GM21619 (cell line): Measurements from ENCODE around the gene SHISA9.

ENCODE experiments used
- ATAC-seq: cut with Tn5 transposase; IDR thresholded peaks from one replicate; pipeline ENCODE4 v1.9.1; 2021; ENCODE audit not compliant: unreplicated experiment

SHISA9 gene

DNA sequence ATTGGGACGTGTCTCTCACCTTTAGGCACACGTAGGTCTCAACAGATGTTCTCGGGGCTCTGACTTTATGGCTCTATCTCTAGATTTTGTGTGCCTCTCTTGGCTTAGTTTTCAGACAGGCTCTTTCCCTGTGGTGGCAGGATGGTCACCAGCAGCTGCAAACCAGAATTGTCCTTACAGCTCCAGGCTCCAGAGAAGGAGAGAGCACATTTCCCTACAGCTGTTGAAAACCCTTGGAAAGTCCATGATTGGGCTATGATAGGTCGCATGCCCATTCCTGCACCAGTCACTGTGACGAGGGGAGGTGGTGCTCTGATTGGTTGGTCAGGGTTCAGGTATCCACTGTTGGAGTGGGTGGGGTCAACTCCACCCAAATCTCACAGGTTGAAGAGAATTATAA, 41.5 kb downstream of the SHISA9 start:
- no peak for ATAC-seq

DNA sequence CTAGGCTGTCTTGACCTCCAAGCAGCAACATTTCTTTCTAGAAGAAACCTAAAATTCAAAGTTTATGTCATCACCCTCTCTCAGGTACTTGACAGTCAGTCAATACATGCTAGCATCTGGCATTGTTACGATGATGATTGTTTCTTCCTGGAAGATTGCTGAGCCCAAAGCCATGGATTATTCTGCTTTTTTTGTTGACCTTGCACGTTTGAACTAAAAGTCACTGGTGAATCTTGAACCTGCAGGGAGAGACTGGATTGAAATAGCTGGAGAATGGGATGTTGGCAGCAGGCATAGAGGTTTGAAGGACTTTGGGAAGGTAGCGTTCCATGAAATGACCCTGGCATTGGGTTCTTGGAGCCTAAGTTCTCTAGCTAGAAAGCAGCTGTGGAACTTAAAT, 42.9 kb downstream of the SHISA9 start:
- no peak for ATAC-seq

DNA sequence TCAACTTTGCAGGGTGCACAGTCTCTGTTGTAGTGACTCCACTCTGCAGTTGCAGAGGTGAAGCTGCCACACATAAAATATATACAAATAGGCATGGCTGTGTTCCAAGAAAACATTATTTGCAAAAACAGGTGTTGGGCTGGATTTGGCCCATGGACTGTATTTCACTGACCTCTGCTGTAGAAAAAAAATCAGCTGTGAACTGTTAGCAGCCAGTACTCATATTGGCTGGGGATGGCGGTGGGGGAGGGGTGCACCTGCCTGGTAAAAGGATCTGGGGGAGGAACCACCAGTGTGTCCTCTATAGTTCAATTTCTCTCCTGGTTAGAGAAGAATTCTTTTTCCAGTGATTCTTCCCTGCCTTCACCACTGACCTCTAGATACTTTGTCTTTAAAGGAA, 50.0 kb downstream of the SHISA9 start:
- no peak for ATAC-seq

DNA sequence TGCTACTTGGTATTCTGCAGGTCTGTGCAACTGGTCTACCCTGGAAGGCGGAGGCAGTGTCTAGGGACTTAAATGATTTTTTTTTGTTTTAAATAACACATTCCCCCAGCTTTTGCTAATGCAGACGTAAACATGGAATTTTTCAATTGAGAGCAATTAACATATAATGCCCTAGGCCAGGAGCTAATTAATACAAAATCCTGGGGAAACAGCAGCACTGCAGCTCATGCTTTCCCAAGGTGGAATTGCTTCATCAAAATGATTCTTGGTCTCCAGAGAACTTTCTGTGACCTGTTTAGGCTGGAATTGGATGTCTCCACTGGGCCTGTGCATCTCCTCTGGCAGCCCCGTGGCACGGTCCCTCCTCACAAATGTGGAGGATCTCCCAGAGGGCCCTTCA, 50.6 kb downstream of the SHISA9 start:
- ATAC-seq, result no peak

DNA sequence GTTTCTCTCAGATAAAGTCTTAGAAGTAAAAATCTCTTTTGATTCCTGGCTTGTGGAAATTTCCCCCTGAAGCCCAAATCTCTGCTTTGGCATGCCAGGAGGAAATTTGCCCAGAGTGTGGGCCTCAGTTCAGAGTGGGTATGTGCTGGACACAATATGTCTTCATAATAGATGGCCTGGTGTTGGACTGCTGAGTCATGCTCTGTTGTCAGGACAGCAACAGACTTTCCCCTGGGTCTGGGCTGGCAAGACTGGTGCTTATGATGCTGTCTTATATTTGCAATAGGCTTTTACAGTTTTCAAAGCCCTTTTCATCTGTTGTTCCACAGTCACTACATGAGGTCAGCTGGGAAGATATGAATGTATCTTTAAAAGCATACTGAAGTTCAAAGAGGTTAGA, 57.0 kb downstream of the SHISA9 start:
- no peak for ATAC-seq

DNA sequence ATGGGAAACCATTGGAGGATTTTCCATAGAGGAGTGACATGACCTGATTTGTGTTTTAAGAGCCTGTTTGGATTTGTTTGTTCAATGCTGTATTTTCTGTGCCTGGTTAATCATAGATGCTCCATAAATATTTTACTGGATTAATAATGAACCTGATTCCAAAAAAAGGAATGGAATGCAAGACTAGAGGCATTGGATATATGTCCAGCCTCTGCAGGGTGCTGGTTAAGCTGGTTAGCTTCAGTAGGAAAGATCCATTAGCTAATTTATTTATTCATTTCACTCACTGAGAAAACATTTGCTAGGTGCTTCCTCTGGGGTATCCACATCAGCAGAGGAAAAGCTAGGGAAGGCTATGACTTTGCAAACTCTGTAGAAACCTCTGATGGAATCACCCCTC, 57.7 kb downstream of the SHISA9 start:
- ATAC-seq, result no peak

DNA sequence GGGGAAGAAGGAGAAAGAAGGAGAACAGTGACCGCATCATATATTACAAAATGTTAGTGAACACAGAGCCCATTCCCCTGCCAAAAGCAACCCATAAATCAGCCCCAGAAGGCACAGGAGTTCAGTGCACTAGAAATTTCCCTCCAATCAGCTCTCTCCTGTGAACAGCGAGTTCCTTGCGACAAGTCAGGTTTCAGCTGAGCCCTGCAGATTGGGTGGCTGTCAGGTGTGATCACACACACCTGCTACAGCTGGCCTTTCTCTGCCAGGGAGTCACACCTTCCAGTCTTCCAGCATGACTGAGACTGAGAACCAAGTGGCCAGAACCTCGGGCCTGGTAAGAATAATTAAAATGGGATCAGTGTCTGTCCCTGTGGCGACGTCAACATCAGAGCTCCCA, 60.2 kb downstream of the SHISA9 start:
- ATAC-seq, result no peak

DNA sequence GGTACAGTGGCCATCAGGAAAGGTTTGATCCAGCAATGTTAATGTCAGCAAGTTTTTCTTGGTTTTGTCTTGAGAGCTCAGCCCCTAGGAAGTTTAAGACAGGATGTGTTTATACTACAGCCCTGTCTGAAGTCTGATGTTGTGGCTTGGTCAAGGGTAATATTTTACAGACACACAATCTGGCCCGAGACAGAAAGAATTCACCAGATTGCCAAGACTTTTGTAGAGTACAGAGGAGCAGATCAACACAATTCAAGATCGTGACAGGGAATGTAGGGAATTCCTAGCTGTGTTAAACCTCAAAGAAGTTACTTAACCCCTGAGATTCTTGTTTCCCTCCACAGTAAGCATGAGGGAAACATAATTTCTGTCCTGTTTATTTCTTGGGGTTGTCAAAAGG, 63.1 kb downstream of the SHISA9 start:
- no peak for ATAC-seq

DNA sequence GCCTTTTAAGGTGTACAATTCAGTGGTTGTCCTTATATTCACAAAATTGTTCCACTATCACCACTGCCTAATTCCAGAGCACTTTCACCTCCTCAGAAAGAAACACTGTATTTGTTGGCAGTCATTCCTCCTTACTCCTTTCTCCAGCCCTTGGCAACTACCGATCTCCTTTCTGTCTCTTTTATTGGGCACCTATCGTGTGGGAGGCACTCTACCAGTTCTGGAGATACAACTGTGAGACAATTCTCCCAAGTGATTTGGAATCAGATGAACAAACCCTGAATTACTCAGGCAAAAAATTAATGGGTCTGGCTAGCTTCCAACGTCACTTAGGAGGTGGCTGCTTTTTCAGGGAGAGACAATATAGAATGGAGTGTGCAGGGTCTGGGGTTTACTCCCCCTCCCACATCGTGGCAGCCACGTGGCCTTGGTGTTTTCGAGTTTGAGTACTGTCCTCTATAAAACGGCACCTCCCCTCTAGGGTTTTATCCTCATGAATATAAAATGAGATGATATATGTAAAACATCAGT, 63.9 kb downstream of the SHISA9 start:
- ATAC-seq, result no peak

DNA sequence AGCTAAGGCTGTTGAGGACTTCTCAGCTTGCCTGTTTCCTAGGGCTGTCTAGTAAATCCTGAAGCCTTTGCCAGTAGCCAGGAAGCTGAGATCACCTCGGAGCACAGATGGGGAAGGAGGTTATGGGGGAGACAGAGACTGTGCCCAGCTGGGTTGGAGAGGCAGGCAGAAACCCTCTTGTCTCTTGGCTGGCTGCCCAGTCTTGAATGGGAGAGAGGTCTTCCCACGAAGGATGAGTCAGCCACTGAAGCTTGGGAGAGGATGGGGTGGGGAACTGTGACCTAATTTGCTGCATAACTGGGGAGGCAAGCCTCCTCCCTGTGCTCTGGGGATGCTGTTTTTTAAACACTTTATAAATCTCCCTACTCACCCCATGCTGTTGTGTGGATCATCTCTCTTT, 69.8 kb downstream of the SHISA9 start:
- ATAC-seq, result no peak

DNA sequence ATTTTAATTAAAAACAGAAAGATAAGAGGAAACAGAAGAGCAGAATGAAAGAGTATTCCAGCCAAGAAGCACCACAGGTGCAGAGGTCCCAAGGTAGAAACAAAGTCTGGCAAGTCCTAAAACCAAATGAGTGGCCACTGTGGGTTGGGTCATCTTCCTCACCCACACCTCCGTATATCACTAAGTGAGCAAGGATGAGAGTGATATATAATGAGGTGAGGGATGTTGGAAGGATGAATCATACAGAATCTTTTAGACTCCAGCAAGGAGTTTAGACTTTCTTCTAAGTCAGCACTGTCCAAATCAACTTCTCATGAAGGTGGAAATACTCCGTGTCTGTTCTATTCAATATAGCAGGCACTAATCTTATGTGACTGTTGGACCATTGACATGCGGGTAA, 70.8 kb downstream of the SHISA9 start:
- no peak for ATAC-seq

DNA sequence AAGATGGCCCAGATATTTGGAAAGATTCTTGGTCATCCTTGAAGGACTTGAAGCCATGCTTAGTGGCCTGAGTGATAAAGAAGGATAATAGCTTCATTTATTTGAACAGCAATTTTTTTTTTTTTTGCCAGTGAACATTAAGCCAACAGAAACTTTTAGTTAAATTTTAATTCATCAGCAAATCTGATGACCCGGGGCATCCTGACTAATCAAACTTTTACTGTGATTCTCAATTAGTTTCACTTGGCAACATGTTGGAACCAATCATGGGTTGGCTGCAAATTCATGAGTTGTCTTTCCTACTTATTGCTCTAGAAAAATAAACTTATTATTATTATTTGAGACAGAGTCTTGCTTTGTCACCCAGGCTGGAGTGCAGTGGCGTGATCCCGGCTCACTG, 74.4 kb downstream of the SHISA9 start:
- no peak for ATAC-seq

DNA sequence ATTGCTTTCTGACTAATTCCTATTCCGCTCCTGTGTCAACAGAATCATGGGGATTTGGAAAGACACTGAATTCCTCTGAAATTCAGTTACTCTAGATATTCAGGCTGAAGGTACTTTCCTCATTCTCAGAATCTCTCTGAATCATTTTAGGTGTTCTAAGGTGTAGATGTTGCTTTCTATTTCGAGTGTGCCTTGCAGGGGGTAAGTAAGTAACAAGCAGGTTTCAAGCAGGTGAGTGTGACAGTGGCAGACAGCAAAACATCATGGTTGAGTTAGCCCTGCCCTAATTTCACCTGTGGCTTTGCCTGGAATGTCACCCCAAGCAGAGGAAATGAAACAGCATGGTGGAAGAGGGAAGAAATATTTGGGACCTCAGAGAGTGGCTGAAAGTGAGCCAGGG, 75.1 kb downstream of the SHISA9 start:
- ATAC-seq, result no peak

DNA sequence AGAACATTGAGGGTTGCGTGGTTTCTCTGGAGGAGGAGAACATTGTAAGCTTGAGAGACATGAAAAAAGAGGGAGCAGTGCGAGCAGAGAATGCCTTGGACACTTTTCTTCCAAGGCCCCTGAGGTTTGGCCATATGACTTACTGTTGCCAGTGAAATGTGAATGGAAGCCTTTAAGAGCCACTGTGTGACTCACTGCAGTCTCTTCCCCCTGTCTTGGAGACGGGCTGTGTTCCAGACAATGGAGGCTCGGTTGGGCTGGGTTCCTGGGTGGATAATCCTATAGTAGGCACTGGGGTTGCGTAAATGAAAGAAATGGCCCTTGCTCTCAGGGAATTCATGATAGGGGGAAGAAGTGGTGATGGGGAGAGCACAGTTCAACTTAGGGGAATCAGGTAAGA, 75.5 kb downstream of the SHISA9 start:
- no peak for ATAC-seq

DNA sequence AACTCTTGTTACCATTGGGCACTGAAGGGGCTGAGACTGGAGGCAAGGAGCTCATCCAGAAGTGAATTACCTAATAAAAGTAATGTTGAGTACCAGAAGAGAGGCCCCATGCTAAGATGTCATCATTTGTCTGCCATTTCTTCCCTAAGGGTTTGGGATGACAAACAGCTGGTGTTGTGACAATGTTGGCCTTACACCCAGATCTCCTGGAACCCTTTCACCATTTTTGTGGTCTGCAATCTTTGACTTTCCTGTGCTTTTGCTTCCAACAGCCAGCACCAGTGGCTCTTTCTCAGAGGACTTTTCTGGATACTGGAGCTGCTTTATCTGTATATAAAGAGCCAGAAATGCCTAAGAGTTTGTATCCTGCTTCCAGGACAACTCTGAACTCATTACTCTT, 84.1 kb downstream of the SHISA9 start:
- ATAC-seq, result no peak

DNA sequence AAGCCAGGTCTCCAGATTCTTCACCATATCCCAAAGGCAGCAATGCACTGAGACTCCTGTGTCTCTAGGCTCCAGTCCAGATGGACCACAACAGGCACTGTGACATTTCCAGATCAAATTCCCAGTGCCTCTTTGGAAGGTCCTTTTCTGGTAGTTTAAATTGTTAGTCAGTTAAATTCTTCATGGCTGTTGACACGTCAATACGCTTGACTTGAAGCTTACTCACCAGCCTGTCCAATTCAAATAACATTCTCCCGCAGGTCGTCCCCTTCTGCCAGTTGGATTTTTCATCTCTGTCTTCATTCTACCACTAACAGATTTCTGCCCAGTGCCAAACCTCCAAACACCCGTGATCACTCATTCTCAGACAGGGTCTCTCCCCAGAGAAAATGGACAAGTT, 86.7 kb downstream of the SHISA9 start:
- ATAC-seq, result no peak

DNA sequence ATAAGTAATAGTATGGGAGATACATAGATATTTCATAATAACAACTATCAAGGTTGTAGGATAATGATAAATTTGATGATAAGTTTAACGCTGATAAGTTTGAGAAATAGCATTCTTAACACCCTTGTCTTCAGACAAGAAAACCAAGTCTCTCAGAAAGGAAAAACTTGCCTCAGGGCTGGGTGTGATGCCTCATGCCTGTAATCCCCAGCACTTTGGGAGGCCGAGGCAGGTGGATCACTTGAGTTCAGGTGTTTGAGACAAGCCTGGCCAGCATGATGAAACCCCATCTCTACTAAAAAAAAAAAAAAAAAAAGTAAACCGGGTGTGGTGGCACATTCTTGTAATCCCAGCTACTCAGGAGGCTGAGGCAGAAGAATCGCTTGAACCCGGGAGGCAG, 90.7 kb downstream of the SHISA9 start:
- no peak for ATAC-seq

DNA sequence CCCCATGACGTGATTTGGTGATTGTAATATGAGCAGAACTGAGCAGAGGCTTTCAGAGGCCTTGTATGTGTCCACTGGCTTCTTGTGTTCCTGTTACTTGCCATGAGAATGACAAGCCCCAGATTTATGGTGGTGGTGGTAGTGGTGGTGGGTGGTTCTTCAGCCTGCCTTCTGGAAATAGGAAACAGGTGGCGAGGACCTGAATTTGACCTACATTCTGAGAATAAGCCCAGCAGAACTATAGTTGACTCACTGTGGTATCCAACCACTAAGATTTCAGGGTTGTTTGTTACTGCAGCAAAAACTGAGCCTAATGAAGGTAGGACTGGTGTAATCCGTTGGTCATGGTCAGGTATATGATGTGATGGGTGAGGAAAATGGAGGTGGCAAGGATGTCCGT, 93.0 kb downstream of the SHISA9 start:
- no peak for ATAC-seq

DNA sequence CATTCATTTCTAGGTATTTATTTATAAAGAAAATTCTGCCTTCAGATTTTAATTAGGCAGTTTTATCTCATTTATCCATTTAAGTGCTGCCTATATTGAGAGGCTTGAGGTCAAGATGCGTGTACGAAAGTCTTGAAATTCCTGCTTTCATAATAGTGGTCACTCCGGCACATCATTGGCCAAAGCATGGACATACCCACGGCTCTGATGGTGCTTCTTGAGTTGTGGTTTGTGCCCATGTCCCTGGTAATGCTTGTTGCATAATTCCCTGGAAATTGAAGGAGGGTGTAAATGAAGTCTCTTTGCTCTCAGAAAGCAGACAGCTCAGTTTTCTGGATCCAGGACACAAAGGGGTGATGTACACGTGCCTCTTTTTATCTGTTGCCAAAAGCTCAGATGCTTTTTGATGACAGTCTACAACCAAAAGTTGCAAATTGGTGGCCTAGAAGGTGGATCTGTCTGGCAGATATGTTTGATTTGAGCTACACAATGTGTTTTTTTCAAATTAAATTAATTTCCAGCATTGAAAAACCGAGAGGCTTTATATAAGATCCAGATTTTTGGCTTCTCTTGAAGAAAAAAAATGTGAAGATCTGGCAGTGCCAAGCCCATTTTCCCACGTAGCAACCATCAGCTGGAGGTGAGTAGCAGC, 94.4 kb downstream of the SHISA9 start:
- no peak for ATAC-seq

DNA sequence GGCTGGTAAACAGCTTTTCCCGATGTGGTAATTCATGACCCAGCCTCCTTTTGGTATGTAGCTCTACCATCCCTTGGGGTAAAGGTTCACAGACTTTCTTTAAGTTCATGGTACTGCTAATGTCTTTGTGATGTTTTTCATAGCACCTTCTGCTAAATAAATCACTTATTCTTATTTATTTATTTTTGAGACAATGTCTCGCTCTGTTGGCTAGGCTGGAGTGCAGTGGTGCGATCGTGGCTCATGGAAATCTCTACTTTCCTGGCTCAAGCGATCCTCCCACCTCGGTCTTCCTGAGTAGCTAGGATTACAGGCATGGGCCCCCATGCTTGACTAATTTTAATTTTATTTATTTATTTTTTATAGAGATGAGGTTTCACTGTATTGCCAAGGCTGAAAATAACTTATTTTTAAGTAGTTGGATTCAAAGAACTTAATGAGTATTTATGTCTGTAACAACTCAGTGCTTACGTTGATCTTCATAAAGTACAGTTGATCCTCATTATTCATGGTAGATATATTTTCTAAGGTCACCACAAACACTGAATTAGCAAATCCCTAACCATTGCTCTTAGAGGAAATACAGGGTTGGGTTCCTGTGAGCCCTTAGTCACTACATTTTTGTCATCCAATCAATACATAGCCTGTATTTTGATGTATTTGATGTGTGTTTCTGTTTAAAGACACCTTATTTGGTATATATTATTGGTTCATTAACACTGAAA, 97.1 kb downstream of the SHISA9 start:
- ATAC-seq, result no peak

DNA sequence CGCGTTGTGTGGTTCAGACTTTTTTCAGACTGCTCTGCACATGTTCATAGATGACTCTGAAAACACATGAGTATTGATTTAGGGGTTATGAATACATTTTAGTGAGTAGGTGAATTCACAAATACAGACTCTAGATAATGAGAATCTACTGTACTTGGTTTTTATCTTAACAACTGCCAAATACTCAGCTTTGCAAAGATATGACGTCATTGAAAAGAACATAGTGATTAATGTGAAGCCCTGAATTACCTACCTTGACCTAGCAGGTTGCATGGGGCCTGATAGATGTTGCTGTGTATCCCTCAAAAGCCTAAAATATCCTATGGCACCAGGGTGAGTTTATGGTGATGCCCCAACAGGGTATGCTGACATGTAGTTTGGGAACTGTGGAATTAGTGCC, 98.0 kb downstream of the SHISA9 start:
- ATAC-seq, result no peak

DNA sequence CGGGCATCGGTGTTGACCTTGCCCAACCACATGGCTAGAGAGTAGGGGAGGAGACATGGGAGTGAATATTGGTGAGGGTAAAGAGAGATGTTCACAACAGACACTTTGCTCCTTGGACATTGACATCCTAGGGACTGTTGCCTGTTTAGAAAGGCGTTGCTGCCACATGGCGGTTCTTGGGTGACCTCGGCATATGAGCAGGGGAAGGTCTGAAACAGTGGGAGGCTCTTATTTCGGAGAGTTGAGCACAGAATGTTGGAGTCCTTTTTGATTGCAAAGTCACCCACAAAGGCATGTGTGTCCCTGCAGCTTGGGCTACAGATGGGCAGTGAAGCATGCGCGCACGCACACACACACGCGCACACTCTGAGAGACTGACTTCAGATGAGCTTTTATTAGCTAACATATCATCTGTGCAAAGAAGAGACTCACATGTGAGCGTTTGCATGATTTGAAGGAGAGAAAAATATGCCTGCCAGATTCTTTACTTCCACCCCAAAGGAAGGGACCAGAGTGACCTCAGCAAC, 104.4 kb downstream of the SHISA9 start:
- ATAC-seq, result no peak

DNA sequence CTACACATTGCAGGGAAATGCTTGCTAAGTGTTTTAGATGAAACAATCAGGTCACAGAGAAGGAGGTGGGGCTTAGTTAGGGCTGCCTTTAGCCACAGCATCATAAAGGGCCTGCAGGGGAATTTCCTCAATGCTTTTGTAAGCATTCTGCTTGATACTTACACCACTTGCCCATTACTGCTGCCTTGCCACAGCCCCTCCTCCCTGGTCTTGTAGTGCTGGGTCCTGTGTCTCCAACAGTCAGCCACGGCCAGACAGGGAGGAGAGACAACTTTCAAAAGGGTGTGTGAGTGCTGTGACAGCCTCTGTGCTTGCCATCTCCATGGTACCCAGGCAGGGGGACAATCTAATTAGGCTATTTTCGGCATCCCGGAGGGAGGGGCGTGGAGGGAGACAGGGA, 111.2 kb downstream of the SHISA9 start:
- no peak for ATAC-seq
